D341Med (cell line): Measurements from ENCODE around the gene KRT7.
"Not testable (repeated sequence)": the region's sequence is repeated elsewhere in the genome, so short reads cannot be mapped to it uniquely, and the experiment has no call there.

ENCODE experiments used
- DNase-seq: peaks from one replicate; pipeline ENCODE4 v3.0.0; 2012; ENCODE audit warnings: low spot score

Gene KRT7

GRCh38 chr12:52278575-52279421 lies 45.8 kb downstream of the KRT7 start:
- peak; percentile 94 for DNase-seq

- no peak for DNase-seq
Measured at GRCh38 chr12:52279422-52280318, 46.6 kb downstream of the KRT7 start.

- DNase-seq: no peak
Measured at GRCh38 chr12:52280319-52280795, 47.3 kb downstream of the KRT7 start.

- DNase-seq: no peak
Measured at GRCh38 chr12:52280796-52281560, 47.9 kb downstream of the KRT7 start.

- no peak for DNase-seq
Measured at GRCh38 chr12:52284562-52285171, 51.6 kb downstream of the KRT7 start.

- no peak for DNase-seq
Measured at GRCh38 chr12:52285172-52285745, 52.2 kb downstream of the KRT7 start.

GRCh38 chr12:52285851-52286530 lies 52.9 kb downstream of the KRT7 start:
- no peak for DNase-seq

- DNase-seq: not testable (repeated sequence)
Measured at GRCh38 chr12:52286857-52287785, 54.1 kb downstream of the KRT7 start.

GRCh38 chr12:52287816-52288805 lies 55.1 kb downstream of the KRT7 start:
- not testable (repeated sequence) for DNase-seq

- not testable (repeated sequence) for DNase-seq
Measured at GRCh38 chr12:52290483-52291134, 57.6 kb downstream of the KRT7 start.

- DNase-seq: no peak
Measured at GRCh38 chr12:52291267-52291935, 58.4 kb downstream of the KRT7 start, which contains the start of gene KRT81. Gene KRT81 (minus strand): TSS chr12:52291534. CDS start chr12:52291465, 69 bp downstream.

- no peak for DNase-seq
Measured at GRCh38 chr12:52293926-52294325, 60.9 kb downstream of the KRT7 start.

- no peak for DNase-seq
Measured at GRCh38 chr12:52294803-52295202, 61.8 kb downstream of the KRT7 start.

- no peak for DNase-seq
Measured at GRCh38 chr12:52295663-52296062, 62.6 kb downstream of the KRT7 start.

- DNase-seq: no peak
Measured at GRCh38 chr12:52296572-52297215, 63.7 kb downstream of the KRT7 start.
